ENCODE data around the gene PHF21A.

DNA sequence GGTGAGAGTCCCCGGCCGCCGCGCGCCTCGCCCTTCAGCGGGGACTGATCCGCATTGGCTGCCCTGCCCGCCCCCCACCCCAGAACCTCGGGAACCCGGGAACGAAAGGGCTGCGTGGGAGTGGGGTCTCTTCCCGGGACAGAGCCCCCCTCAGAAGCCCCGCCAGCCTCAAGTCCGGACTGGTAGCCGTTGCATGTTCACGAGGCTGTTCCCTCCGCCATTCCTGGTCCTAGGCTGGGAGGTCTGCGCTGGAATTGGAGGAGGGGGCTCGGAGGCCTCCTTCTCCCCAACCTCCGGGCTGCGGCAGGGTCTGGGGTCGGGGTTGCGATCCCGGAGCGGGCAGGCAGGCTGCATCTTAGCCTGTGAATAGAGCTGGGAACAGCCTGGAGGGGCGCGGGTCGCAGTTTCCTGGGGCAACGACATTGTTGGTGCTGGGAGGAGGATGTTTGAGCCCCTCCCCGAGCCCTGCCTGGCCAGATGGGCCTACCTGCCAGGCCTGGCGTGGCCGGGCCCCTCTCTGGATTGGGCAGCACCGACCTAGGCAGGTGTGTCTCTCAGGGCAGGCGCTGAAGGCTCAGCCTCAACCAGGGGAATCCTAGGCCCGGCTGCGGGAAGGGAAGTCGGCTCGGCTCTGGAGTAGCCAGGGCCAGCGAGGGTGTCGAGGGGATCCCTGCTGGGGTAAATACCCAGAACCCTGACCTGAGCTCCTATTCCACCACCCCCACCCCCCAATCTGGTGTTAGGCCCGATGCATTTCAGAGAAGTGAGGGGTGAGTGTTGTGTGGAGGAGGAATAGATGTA, 235.1 kb downstream of the PHF21A start:
- TF ChIP-seq GATA2 (IDR thresholded peaks at IDR 0.05; ENCODE audit: low read depth, low read length) = no peak
- TF ChIP-seq GATA3 (IDR thresholded peaks at IDR 0.05; ENCODE audit: low read depth, low read length) = no peak
